Ovary (tissue), 10 donors: ENCODE measurements around the gene PKN3. TPM values are rescaled to one million over a fixed set of nuclear protein-coding genes. Genes with fewer than 3 reads are reported as not detected.

ENCODE experiments used
- DNase-seq, 5 donors: peaks; one replicate each; pipeline ENCODE4 v3.0.0-alpha.2; 2019 to 2020
- H3K27ac ChIP-seq, 2 donors: fragments of 200-600 bp; one replicate each; pipeline versions ENCODE4 v1.5.1 to v1.8.0; 2019 to 2022
- H3K27me3 ChIP-seq: fragments of 200-600 bp; one replicate; pipeline ENCODE4 v1.8.0; 2022
- H3K36me3 ChIP-seq: fragments of 200-600 bp; sonication (generic); one replicate; pipeline ENCODE4 v1.5.1; 2019
- H3K4me1 ChIP-seq: one replicate; pipeline ENCODE4 v1.8.1; 2013; ENCODE audit warnings: mild to moderate bottlenecking, moderate library complexity; ENCODE audit not compliant: insufficient read depth
- H3K4me3 ChIP-seq: fragments of 200-600 bp; sonication (generic); one replicate; pipeline ENCODE4 v1.5.1; 2017
- H3K9me3 ChIP-seq, 2 donors: fragments of 200-600 bp in 1 of 2; sonication (generic) in 1 of 2; one replicate each; pipeline versions ENCODE4 v1.5.1 to v1.8.1; 2013 to 2019; ENCODE audit warnings: mild to moderate bottlenecking in 1 of 2, moderate library complexity in 1 of 2
- EP300 ChIP-seq: sonication (generic); formaldehyde crosslinking; IDR thresholded peaks from one replicate; pipeline ENCODE4 v1.6.1; 2017; ENCODE audit warnings: antibody characterized with exemption
- POLR2A ChIP-seq: fragments of 450-650 bp; IDR thresholded peaks from one replicate; pipeline ENCODE4 v1.6.1; 2017; ENCODE audit warnings: antibody characterized with exemption, mild to moderate bottlenecking, moderate library complexity
- WGBS, 3 donors: extraction: QIAGEN DNeasy Blood & Tissue Kit in 1 of 3; methylation state at CpG; one replicate each; pipeline versions ENCODE4 v1.1.5 to v1.1.7; 2013 to 2017; 5-methylcytosine and 5-hydroxymethylcytosine counted together
- intact Hi-C, 4 donors: fragments of 100-400 bp; cut with DNase I; formaldehyde crosslinking; loops; one replicate each; pipeline versions ENCODE4 v1.11.0 to v1.15.1; 2022 to 2023
- long read RNA-seq, 3 donors: library from polyadenylated mRNA in 2 of 3; unstranded in 2 of 3; transcript quantifications; one replicate each; pipeline ENCODE4 v2.0.0 and lab custom pipeline, GENCODE V29; 2021 to 2026
- polyA plus RNA-seq, 2 donors: library from polyadenylated mRNA; stranded (reverse); fragments of 200-250 nt in 1 of 2; fragments of 350-450 nt in 1 of 2; fragmentation: Illumina TruSeq in 1 of 2; extraction: RNeasy Lipid Tissue Mini Kit (QIAGEN cat#74804) in 1 of 2; gene quantifications; one replicate each; pipeline ENCODE4 v1.2.3, GENCODE V29; 2013 to 2014
- total RNA-seq, 7 donors: library from RNA; depleted of rRNA in 2 of 7; stranded (reverse); fragments of >200 nt in 2 of 7; fragmentation: NEBNext Ultra II Directional in 3 of 7; extraction: Animal tissue kit (Norgen Biotek cat#: 25700) in 3 of 7; gene quantifications; one replicate each; pipeline versions ENCODE4 v1.1.0 to v1.2.4, GENCODE V29; 2016 to 2023
- TF ChIP-seq, protein P1 (sequence below), 3 donors: fragments of 450-650 bp in 2 of 3; fragments of 200-600 bp in 1 of 3; IDR thresholded peaks; one replicate each; pipeline versions ENCODE4 v1.5.1 to v1.8.0; 2016 to 2022; ENCODE audit warnings: antibody characterized with exemption in 3 of 3, mild to moderate bottlenecking in 1 of 3
- donor health status: DM: no; HTN: no; CAD: no; lungs with moderate emphysema.
- donor health status: DM: no; HTN: no; CAD: no.
- donor health status: Bipolar disorder and iron deficiency.
- donor health status: DM: yes; HTN: yes; CAD: no.
- donor health status: DM: no; HTN: no; CAD: no.
- donor health status: DM: yes; HTN: yes; CAD: no.

Gene PKN3
- total RNA-seq = 1 to 10 TPM; 1.4 to 7.6 (median 4.2) TPM
- 1 to 10 TPM; 1.3 to 4.6 TPM for polyA plus RNA-seq
- long read RNA-seq, donor 1, partial matches to known transcripts = 1 of 4 reads
- long read RNA-seq, donor 1, other reads (novel, unspliced or antisense) = 2 of 4 reads
- long read RNA-seq, donor 2 = 0 reads
- long read RNA-seq, donor 3, partial matches to known transcripts = 3 of 13 reads
- long read RNA-seq, donor 3, other reads (novel, unspliced or antisense) = 8 of 13 reads

DNA sequence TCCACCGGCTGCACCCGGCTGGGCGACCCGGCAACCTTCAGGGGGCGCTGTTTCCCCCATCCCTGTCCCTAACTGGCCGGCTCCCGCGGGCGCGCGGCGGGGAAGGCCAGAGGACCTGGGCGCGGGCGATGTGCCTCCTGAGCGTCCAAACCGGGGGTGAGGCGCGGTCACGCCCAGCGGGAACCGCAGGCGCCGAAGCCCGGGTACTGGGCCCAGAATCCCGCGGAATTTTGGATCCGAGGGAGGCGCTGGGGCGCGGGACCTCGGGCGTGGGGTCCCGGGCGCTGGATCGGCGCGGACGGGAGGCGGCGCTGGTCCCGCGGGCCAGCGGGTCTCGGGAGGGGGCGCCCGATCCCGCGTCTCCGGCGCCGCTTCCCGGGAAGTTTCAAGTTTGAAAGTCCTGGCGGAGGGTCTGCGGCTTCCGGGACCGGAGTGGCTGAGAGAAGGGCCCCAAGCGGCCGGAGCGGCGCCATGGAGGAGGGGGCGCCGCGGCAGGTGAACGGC is at the start of gene PKN3:
Gene PKN3 (plus strand): TSS at position 59 of the 504 bp plus-strand sequence. CDS start 413 bp downstream, at position 472.
- H3K36me3 ChIP-seq = no peaks in the 10 kb centered on the region
- H3K27me3 ChIP-seq = no peaks in the 10 kb centered on the region
- H3K4me1 ChIP-seq = peaks cover 1% of the 10 kb centered on the region
- H3K27ac ChIP-seq = peak within 1 kb of the TSS; percentile 54
- intact Hi-C loops = loop anchor here in 1 of 4 donors (2.0 kb wide), 1 partner anchor 68 kb away; no protein-coding TSS in a partner anchor
- H3K4me3 ChIP-seq = peak within 1 kb of the TSS; percentile 68
- 0 to 2% (median 0%) methylated on average over 41 to 65 of the region's 65 CpGs for WGBS, 3 donors
- TF ChIP-seq, protein P1, sequence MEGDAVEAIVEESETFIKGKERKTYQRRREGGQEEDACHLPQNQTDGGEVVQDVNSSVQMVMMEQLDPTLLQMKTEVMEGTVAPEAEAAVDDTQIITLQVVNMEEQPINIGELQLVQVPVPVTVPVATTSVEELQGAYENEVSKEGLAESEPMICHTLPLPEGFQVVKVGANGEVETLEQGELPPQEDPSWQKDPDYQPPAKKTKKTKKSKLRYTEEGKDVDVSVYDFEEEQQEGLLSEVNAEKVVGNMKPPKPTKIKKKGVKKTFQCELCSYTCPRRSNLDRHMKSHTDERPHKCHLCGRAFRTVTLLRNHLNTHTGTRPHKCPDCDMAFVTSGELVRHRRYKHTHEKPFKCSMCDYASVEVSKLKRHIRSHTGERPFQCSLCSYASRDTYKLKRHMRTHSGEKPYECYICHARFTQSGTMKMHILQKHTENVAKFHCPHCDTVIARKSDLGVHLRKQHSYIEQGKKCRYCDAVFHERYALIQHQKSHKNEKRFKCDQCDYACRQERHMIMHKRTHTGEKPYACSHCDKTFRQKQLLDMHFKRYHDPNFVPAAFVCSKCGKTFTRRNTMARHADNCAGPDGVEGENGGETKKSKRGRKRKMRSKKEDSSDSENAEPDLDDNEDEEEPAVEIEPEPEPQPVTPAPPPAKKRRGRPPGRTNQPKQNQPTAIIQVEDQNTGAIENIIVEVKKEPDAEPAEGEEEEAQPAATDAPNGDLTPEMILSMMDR (IDR thresholded peaks at IDR 0.05) = peak; percentile 87 to 94 (median 89)
- peak; percentile 22 for TF ChIP-seq POLR2A
- no peak for TF ChIP-seq EP300
- H3K9me3 ChIP-seq = no peaks in the 10 kb centered on the region
- DNase-seq = peak; percentile 83 to 92 (median 89)

DNA sequence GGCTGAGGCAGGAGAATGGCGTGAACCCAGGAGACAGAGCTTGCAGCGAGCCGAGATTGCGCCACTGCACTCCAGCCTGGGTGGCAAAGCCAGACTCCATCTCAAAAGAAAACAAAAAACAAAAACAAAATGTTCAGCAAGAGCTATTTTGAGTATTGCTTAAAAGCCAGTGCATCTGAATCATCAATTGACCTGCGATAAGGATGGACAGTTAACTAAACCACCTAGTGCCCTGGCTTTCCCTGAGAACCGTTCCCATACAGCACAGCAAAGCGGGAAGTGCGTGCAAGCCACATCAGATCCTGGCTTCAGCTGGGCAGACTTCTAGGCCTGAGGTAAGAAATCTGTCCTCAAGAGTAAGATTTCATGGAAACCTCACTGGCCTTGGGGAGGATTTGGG is 48.4 kb upstream of the PKN3 start:
- DNase-seq = no peak
- Histone ChIP-seq H3K36me3 (no peaks in the 10 kb centered on the region), H3K4me3 (no peak overlapping the region), H3K9me3 (no peaks in the 10 kb centered on the region), H3K27me3 (no peaks in the 10 kb centered on the region), H3K4me1 (no peaks in the 10 kb centered on the region), H3K27ac (no peak overlapping the region)
- intact Hi-C loops = no loop called here
- TF ChIP-seq, protein P1 (IDR thresholded peaks at IDR 0.05) = no peak
- TF ChIP-seq POLR2A = no peak
- TF ChIP-seq EP300 = no peak
- 92 to 96% (median 93%) methylated on average over 8 of the region's 8 CpGs for WGBS, 3 donors

DNA sequence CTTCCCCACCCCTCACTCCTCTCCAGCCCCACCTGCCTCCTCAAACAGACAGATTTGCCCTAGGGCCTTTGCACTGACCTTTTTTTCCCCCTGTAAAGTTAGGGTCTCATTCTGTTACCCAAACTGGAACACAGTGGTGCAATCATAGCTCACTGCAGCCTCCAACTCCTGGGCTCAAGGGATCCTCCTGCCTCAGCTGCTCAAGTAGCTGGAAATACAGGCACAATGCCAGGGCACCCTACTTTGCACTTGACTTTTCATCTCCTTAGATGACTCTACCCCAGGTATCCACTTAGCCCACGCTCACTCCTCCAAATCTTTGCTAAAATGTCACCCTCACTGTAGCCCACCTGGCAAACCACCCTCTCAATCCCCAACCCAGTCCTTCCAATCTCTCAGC is 47.8 kb upstream of the PKN3 start:
- no peak overlapping the region for H3K27ac ChIP-seq
- WGBS, 3 donors = 100% methylated on average over 1 of the region's 1 CpG
- intact Hi-C loops = no loop called here

DNA sequence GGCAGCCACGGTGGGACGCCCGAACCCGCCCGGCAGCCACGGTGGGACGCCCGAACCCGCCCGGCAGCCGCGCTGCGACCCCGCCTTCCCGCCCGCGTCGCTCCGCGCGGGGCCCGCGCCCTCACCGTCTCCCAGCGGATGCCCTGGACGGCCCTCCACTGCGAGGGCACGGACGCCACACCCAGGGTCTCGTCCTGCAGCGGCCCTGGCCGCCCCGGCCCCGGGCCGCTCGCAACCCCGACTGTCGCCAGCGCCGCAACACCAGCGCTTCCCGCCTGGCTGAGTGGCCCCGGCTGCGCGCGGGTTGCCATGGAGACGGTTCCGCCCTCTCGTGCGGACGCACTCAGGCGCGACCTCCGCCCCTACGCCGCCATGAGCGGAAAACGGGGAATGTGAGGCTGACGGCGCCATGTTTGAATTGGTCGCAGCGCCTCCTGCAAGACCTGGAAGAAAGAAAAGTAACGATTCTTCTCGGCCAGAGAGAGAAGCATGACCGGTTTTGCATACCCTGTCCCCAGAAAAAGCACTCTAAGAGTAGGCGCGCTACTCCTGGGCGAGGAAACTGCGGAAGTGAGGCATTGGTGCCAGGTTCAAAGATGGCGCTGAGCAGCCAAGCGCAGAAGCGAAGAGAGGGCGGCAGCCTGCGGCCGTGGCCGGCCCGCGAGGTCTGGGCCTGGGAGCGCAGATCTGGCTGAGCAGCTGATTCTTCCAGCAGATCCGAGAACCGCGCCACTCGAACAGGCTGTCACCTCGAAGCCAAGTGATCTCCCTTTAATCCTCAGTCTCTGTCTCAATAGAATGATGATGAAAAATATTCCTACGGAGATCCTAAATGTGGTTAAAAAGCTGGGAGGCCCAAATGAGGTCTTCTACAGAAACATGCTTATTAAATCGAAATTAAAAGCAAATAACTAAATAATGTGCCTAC is 45.6 kb upstream of the PKN3 start, which contains the start of gene DYNC2I2:
Gene DYNC2I2 (minus strand): TSS at position 432 of the 928 bp plus-strand sequence. CDS start 121 bp downstream, at position 311.
- Histone ChIP-seq H3K9me3 (no peaks in the 10 kb centered on the region), H3K27me3 (no peaks in the 10 kb centered on the region), H3K4me1 (no peaks in the 10 kb centered on the region), H3K36me3 (no peaks in the 10 kb centered on the region), H3K4me3 (peak within 1 kb of the TSS; percentile 61), H3K27ac (peak within 1 kb of the TSS; percentile 93 to 99)
- peak; percentile 96 to 98 (median 97) for DNase-seq
- TF ChIP-seq EP300 = peak; percentile 33
- TF ChIP-seq, protein P1 (IDR thresholded peaks at IDR 0.05) = peak in 1 of 3 donors; percentile 22
- TF ChIP-seq POLR2A = peak; percentile 38
- intact Hi-C loops = no loop called here
- 1% methylated on average over 55 to 86 of the region's 86 CpGs for WGBS, 3 donors

More for the DNA sequence above, 47.8 kb upstream of the PKN3 start:
- Histone ChIP-seq H3K27me3 (no peaks in the 10 kb centered on the region), H3K9me3 (no peaks in the 10 kb centered on the region), H3K4me3 (no peak overlapping the region), H3K4me1 (no peaks in the 10 kb centered on the region), H3K36me3 (no peaks in the 10 kb centered on the region)
- DNase-seq = no peak
- TF ChIP-seq EP300 (no peak), POLR2A (no peak)
- TF ChIP-seq, protein P1 (IDR thresholded peaks at IDR 0.05) = no peak
